ENCODE results near the gene RERE.

DNA sequence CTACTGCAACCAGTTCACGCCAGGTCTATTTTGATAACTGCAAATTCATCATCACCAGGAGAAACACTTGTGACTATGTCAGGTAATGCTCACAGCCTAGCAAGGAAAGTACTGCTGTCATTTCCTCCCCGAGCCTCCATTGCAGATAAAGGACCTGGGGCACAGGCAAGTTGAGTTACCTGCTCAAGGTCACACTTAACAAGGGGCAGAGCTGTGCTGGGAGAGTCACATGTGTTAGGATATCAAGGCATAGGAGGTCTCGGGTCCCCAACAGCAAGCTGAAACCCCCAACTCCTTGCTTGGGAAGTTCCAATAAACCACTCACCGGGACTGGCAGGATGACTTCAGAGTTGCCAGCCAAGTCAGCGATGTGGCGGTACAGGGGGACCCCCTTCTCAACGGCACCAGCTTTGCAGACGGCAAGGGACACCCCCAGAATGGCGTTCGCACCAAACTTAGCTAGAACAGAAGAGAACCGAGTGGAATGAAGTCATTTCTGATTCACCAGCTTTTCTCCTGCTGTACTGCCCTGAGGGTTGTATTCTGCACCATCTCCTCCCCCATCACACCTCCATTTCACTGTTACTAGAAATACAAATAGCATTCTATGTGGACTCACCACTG, 49.5 kb upstream of the RERE start:
- TF ChIP-seq EZH2 (IDR thresholded peaks at IDR 0.05; ENCODE audit: low read depth), result no peak
- TF ChIP-seq, protein P1, sequence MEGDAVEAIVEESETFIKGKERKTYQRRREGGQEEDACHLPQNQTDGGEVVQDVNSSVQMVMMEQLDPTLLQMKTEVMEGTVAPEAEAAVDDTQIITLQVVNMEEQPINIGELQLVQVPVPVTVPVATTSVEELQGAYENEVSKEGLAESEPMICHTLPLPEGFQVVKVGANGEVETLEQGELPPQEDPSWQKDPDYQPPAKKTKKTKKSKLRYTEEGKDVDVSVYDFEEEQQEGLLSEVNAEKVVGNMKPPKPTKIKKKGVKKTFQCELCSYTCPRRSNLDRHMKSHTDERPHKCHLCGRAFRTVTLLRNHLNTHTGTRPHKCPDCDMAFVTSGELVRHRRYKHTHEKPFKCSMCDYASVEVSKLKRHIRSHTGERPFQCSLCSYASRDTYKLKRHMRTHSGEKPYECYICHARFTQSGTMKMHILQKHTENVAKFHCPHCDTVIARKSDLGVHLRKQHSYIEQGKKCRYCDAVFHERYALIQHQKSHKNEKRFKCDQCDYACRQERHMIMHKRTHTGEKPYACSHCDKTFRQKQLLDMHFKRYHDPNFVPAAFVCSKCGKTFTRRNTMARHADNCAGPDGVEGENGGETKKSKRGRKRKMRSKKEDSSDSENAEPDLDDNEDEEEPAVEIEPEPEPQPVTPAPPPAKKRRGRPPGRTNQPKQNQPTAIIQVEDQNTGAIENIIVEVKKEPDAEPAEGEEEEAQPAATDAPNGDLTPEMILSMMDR (conservative IDR thresholded peaks at IDR 0.05), result no peak

All from PC-9 (cell line).